Sigmoid colon (tissue), 3 donors: ENCODE measurements around the gene RBM26.

ENCODE experiments used
- CTCF ChIP-seq, 4 experiments: fragments of 450-650 bp in 3 of 4; fragments of 200-600 bp in 1 of 4; IDR thresholded peaks; one replicate each; pipeline ENCODE4 v1.5.1; 2016 to 2019; ENCODE audit warnings: antibody characterized with exemption in 4 of 4, mild to moderate bottlenecking in 3 of 4, moderate library complexity in 2 of 4
- POLR2A ChIP-seq, 2 donors: fragments of 450-650 bp; IDR thresholded peaks; one replicate each; pipeline ENCODE4 v1.6.1; 2016; ENCODE audit warnings: antibody characterized with exemption in 2 of 2, mild to moderate bottlenecking in 2 of 2, moderate library complexity in 2 of 2

GRCh38 chr13:79448413-79448812 is 42.4 kb upstream of the RBM26 start:
- no peak for TF ChIP-seq CTCF (IDR thresholded peaks at IDR 0.05)
- no peak for TF ChIP-seq POLR2A (IDR thresholded peaks at IDR 0.05)
